GM23338 (cell line): Measurements from ENCODE around the gene DCDC1. TPM values are rescaled to one million over a fixed set of nuclear protein-coding genes. Genes with fewer than 3 reads are reported as not detected.

Experiments used
- ATAC-seq: fragments of 200-7000 bp; cut with Tn5 transposase; 3 replicates; pipeline ENCODE4 v1.9.1; 2020
- DNase-seq: peaks from one replicate; pipeline ENCODE4 v3.0.0-alpha.2; 2015; ENCODE audit warnings: low spot score
- H2AFZ ChIP-seq: fragments of 200-600 bp; sonication (generic); 2 replicates; pipeline ENCODE4 v1.8.0; 2016; ENCODE audit warnings: antibody characterized with exemption, mild to moderate bottlenecking, moderate library complexity
- H3F3A ChIP-seq: fragments of 200-600 bp; sonication (generic); replicated peaks from 2 replicates; pipeline ENCODE4 v1.8.0; 2017; ENCODE audit warnings: antibody characterized with exemption, mixed run types, low read depth
- H3K27ac ChIP-seq: fragments of 200-600 bp; sonication (generic); 2 replicates; pipeline ENCODE4 v1.6.1; 2016; ENCODE audit warnings: low read depth
- H3K27me3 ChIP-seq: fragments of 200-600 bp; sonication (generic); 2 replicates; pipeline ENCODE4 v1.8.0; 2016; ENCODE audit warnings: mild to moderate bottlenecking, mixed run types, moderate library complexity; ENCODE audit not compliant: insufficient read depth
- H3K36me3 ChIP-seq: fragments of 200-600 bp; sonication (generic); 2 replicates; pipeline ENCODE4 v1.8.0; 2016; ENCODE audit warnings: mild to moderate bottlenecking; ENCODE audit not compliant: insufficient read depth
- H3K4me1 ChIP-seq: fragments of 200-600 bp; sonication (generic); 2 replicates; pipeline ENCODE4 v1.8.0; 2016; ENCODE audit warnings: mild to moderate bottlenecking, moderate library complexity; ENCODE audit not compliant: insufficient read depth
- H3K4me2 ChIP-seq: fragments of 200-600 bp; sonication (generic); 2 replicates; pipeline ENCODE4 v1.7.1; 2017; ENCODE audit warnings: mixed run types
- H3K4me3 ChIP-seq: fragments of 200-600 bp; sonication (generic); 2 replicates; pipeline ENCODE4 v1.6.1; 2016; ENCODE audit warnings: mixed run types
- H3K79me2 ChIP-seq: fragments of 200-600 bp; sonication (generic); replicated peaks from 2 replicates; pipeline ENCODE4 v1.8.0; 2017; ENCODE audit warnings: mild to moderate bottlenecking; ENCODE audit not compliant: insufficient read depth
- H3K9me2 ChIP-seq: fragments of 200-600 bp; sonication (generic); 2 replicates; pipeline ENCODE4 v1.8.0; 2017; ENCODE audit not compliant: insufficient read depth
- H4K20me1 ChIP-seq: fragments of 200-600 bp; sonication (generic); replicated peaks from 2 replicates; pipeline ENCODE4 v1.8.0; 2017; ENCODE audit warnings: mild to moderate bottlenecking; ENCODE audit not compliant: insufficient read depth
- H3K27ac Mint-ChIP-seq: 2 replicates; pipeline ENCODE4 v1.8.0; 2020; ENCODE audit warnings: inconsistent platforms, mild to moderate bottlenecking, moderate library complexity, mixed read lengths
- H3K27me3 Mint-ChIP-seq: 3 replicates; pipeline ENCODE4 v1.8.0; 2022; ENCODE audit warnings: low read depth, mild to moderate bottlenecking, moderate library complexity, mixed read lengths, inconsistent platforms; ENCODE audit not compliant: insufficient read depth, poor library complexity
- H3K36me3 Mint-ChIP-seq: 3 replicates; pipeline ENCODE4 v1.8.0; 2021; ENCODE audit warnings: low read depth, mild to moderate bottlenecking, inconsistent platforms, moderate library complexity, mixed read lengths
- H3K4me1 Mint-ChIP-seq: 3 replicates; pipeline ENCODE4 v1.8.0; 2020; ENCODE audit warnings: mild to moderate bottlenecking, inconsistent platforms, mixed read lengths
- H3K4me3 Mint-ChIP-seq: 3 replicates; pipeline ENCODE4 v1.8.0; 2021; ENCODE audit warnings: moderate library complexity, mild to moderate bottlenecking, inconsistent platforms, mixed read lengths
- H3K9me3 Mint-ChIP-seq: 3 replicates; pipeline ENCODE4 v1.8.0; 2020; ENCODE audit warnings: moderate library complexity, mild to moderate bottlenecking, inconsistent platforms, mixed read lengths
- CREB1 ChIP-seq: fragments of 250-450 bp; sonication (Bioruptor Pico); IDR thresholded peaks from 2 replicates; pipeline ENCODE4 v1.5.0; 2020; ENCODE audit warnings: low read depth, mild to moderate bottlenecking, moderate library complexity
- CTCF ChIP-seq, 2 experiments: fragments of 200-600 bp in 1 of 2; sonication (generic) in 1 of 2; conservative IDR thresholded peaks; 2 replicates each; pipeline versions ENCODE4 v1.5.1 to v1.6.1; 2016 to 2017; ENCODE audit warnings: antibody characterized with exemption in 2 of 2, low read depth in 2 of 2, mild to moderate bottlenecking in 2 of 2, moderate library complexity in 1 of 2
- ETS1 ChIP-seq: IDR thresholded peaks from 2 replicates; pipeline ENCODE4 v1.6.1; 2016; ENCODE audit warnings: antibody characterized with exemption
- EZH2 ChIP-seq: fragments of 200-600 bp; sonication (generic); IDR thresholded peaks from one replicate; pipeline ENCODE4 v1.8.0; 2017; ENCODE audit warnings: antibody characterized with exemption, mild to moderate bottlenecking, low read depth; ENCODE audit not compliant: unreplicated experiment
- JUNB ChIP-seq: IDR thresholded peaks from one replicate; pipeline ENCODE4 v1.6.1; 2016; ENCODE audit warnings: antibody characterized with exemption; ENCODE audit not compliant: unreplicated experiment
- NANOG ChIP-seq: IDR thresholded peaks from 2 replicates; pipeline ENCODE4 v1.6.1; 2016; ENCODE audit warnings: antibody characterized with exemption, borderline replicate concordance
- POLR2AphosphoS5 ChIP-seq: IDR thresholded peaks from 2 replicates; pipeline ENCODE4 v1.6.1; 2016; ENCODE audit warnings: antibody characterized with exemption, low read depth
- REST ChIP-seq: IDR thresholded peaks from one replicate; pipeline ENCODE4 v1.6.1; 2018; ENCODE audit warnings: antibody characterized with exemption; ENCODE audit not compliant: unreplicated experiment
- STAT1 ChIP-seq: IDR thresholded peaks from one replicate; pipeline ENCODE4 v1.6.1; 2016; ENCODE audit warnings: antibody characterized with exemption; ENCODE audit not compliant: unreplicated experiment
- ZNF331 ChIP-seq: fragments of 250-450 bp; sonication (Bioruptor Pico); IDR thresholded peaks from 2 replicates; pipeline ENCODE4 v1.5.0; 2020; ENCODE audit warnings: low read depth, mild to moderate bottlenecking, moderate library complexity
- ZNF462 ChIP-seq: fragments of 250-450 bp; sonication (Bioruptor Pico); IDR thresholded peaks from 2 replicates; pipeline ENCODE4 v1.5.0; 2020; ENCODE audit warnings: mild to moderate bottlenecking, moderate library complexity
- polyA plus RNA-seq: library from polyadenylated mRNA; unstranded; fragments of >200 nt; fragmentation: Nextera tagmentation; extraction: Ambion mirVana; gene quantifications from 2 replicates; pipeline ENCODE4 v1.2.1, GENCODE V29; 2016
- total RNA-seq: library from RNA; depleted of rRNA; stranded (reverse); fragments of >200 nt; shearing (Covaris generic); gene quantifications from 2 replicates; pipeline ENCODE4 v1.2.3, GENCODE V29; 2014

DCDC1 gene
- total and polyA plus RNA-seq, 2 experiments from 2014 or later = 0.56 to 0.58 TPM

GRCh38 chr11:31106326-31106725 lies 263.2 kb downstream of the DCDC1 start:
- H3K27me3 Mint-ChIP-seq = no peaks in the 10 kb centered on the region
- Histone ChIP-seq H3K9me2 (no peaks in the 10 kb centered on the region), H3K4me3 (no peak overlapping the region), H3K79me2 (no peaks in the 10 kb centered on the region), H3F3A (no peaks in the 10 kb centered on the region), H3K36me3 (no peaks in the 10 kb centered on the region), H3K27me3 (no peaks in the 10 kb centered on the region), H4K20me1 (no peaks in the 10 kb centered on the region), H3K4me2 (no peak overlapping the region), H2AFZ (no peak overlapping the region), H3K27ac (no peak overlapping the region), H3K4me1 (no peaks in the 10 kb centered on the region; the same call in 1 of the 2 replicates)
- no peak overlapping the region for H3K27ac Mint-ChIP-seq
- no peak for TF ChIP-seq POLR2AphosphoS5
- no peak for TF ChIP-seq ZNF462
- TF ChIP-seq NANOG = no peak
- TF ChIP-seq STAT1 = no peak
- TF ChIP-seq REST = no peak
- TF ChIP-seq CREB1 (CRISPR knock-in tag) = no peak
- TF ChIP-seq EZH2 = no peak
- no peak for TF ChIP-seq JUNB
- TF ChIP-seq ETS1 = no peak
- TF ChIP-seq ZNF331 (CRISPR knock-in tag) = no peak
- TF ChIP-seq CTCF (conservative IDR thresholded peaks at IDR 0.05; ENCODE audit: low read depth in 2 of 2) = no peak
- H3K36me3 Mint-ChIP-seq = no peaks in the 10 kb centered on the region
- H3K4me1 Mint-ChIP-seq = peaks cover 19% of the 10 kb centered on the region
- H3K4me3 Mint-ChIP-seq = no peak overlapping the region
- no peaks in the 10 kb centered on the region for H3K9me3 Mint-ChIP-seq
- no peak for DNase-seq
- peak; percentile 27; the same call in 1 of the 3 replicates for ATAC-seq
